ENCODE results near the gene CLIC2.

CLIC2 gene

GRCh38 chrX:155330992-155331391 lies 3.4 kb downstream of the CLIC2 start:
- no peak overlapping the region for H3K4me3 ChIP-seq (ENCODE audit: low read length)
- TF ChIP-seq CTCF (IDR thresholded peaks at IDR 0.05; ENCODE audit: insufficient read depth, low read depth, low read length, missing control alignments), result no peak
- DNase-seq (ENCODE audit: low read depth), result no peak

GRCh38 chrX:155329293-155329692 lies 5.1 kb downstream of the CLIC2 start:
- no peak for TF ChIP-seq CTCF (IDR thresholded peaks at IDR 0.05; ENCODE audit: insufficient read depth, low read depth, low read length, missing control alignments)
- DNase-seq (ENCODE audit: low read depth), result no peak
- no peak overlapping the region for H3K4me3 ChIP-seq (ENCODE audit: low read length)

- TF ChIP-seq CTCF (IDR thresholded peaks at IDR 0.05; ENCODE audit: insufficient read depth, low read depth, low read length, missing control alignments), result no peak
- DNase-seq (ENCODE audit: low read depth), result no peak
- no peak overlapping the region for H3K4me3 ChIP-seq (ENCODE audit: low read length)
These were observed 7.8 kb downstream of the CLIC2 start for GRCh38 chrX:155326610-155327009.

GRCh38 chrX:155314260-155314659 lies 20.2 kb downstream of the CLIC2 start:
- no peak for TF ChIP-seq CTCF (IDR thresholded peaks at IDR 0.05; ENCODE audit: insufficient read depth, low read depth, low read length, missing control alignments)
- no peak overlapping the region for H3K4me3 ChIP-seq (ENCODE audit: low read length)
- DNase-seq (ENCODE audit: low read depth), result no peak

- H3K4me3 ChIP-seq (ENCODE audit: low read length), result no peak overlapping the region
- DNase-seq (ENCODE audit: low read depth), result peak; percentile 42
- no peak for TF ChIP-seq CTCF (IDR thresholded peaks at IDR 0.05; ENCODE audit: insufficient read depth, low read depth, low read length, missing control alignments)
These were observed 20.6 kb downstream of the CLIC2 start for GRCh38 chrX:155313766-155314165.

GRCh38 chrX:155293771-155294170 lies 40.6 kb downstream of the CLIC2 start:
- TF ChIP-seq CTCF (IDR thresholded peaks at IDR 0.05; ENCODE audit: insufficient read depth, low read depth, low read length, missing control alignments), result no peak
- no peak overlapping the region for H3K4me3 ChIP-seq (ENCODE audit: low read length)
- DNase-seq (ENCODE audit: low read depth), result no peak

GRCh38 chrX:155279873-155280272 lies 54.5 kb downstream of the CLIC2 start:
- no peak for TF ChIP-seq CTCF (IDR thresholded peaks at IDR 0.05; ENCODE audit: insufficient read depth, low read depth, low read length, missing control alignments)
- H3K4me3 ChIP-seq (ENCODE audit: low read length), result no peak overlapping the region
- no peak for DNase-seq (ENCODE audit: low read depth)
